ENCODE data around the gene NTHL1. TPM values are rescaled to one million over a fixed set of nuclear protein-coding genes. Genes with fewer than 3 reads are reported as not detected.

NTHL1 gene
- total and polyA plus RNA-seq, 10 of the 15 experiments (the other 5 are each of a cell fraction or from before 2014, with no cell fraction given), result 0.85 to 54.7 (median 39.0) TPM

- no peak overlapping the region for H3K27ac ChIP-seq (ENCODE audit: control insufficient read depth, insufficient read depth)
- TF ChIP-seq CUX1 (IDR thresholded peaks at IDR 0.05; ENCODE audit: insufficient replicate concordance, low read depth, low read length) (no peak), RBBP5 (conservative IDR thresholded peaks at IDR 0.05) (no peak), KDM1A (IDR thresholded peaks at IDR 0.05; ENCODE audit: borderline replicate concordance) (no peak), NFYB (IDR thresholded peaks at IDR 0.05; ENCODE audit: insufficient read depth, low read depth, low read length) (no peak)
- ATAC-seq (no peak), DNase-seq (ENCODE audit: low read depth, low spot score) (no peak), FAIRE-seq (no peak)
- in situ Hi-C loops (cut with MboI) (no loop called here), intact Hi-C loops (cut with micrococcal nuclease; ENCODE audit: unreplicated experiment) (no loop called here)
- peaks cover 11 to 13% of the 10 kb centered on the region in 2 experiments for H3K27me3 ChIP-seq (replicated peaks in 1 of 2; ENCODE audit: control insufficient read depth in 2 of 2, insufficient read depth in 2 of 2, low read length in 1 of 2)
- H3K4me2 ChIP-seq (ENCODE audit: control insufficient read depth, insufficient read depth), result no peak overlapping the region
- no peak overlapping the region for H2AFZ ChIP-seq (ENCODE audit: control insufficient read depth, low read depth, low read length)
- ChIA-PET POLR2A (no interaction called here), SMC1A (ENCODE audit: uncharacterized antibody, unreplicated experiment) (interaction anchor here (0.9 kb wide), 1 partner anchor 111 kb away, joined by 4 read pairs; no protein-coding TSS in a partner anchor), RAD21 (ENCODE audit: unreplicated experiment) (no interaction called here), CTCF (no interaction called here)
- H4K20me1 ChIP-seq (ENCODE audit: control insufficient read depth, insufficient read depth), result peaks cover 5% of the 10 kb centered on the region; the same call in 1 of the 2 replicates
- no peaks in the 10 kb centered on the region for H3K36me3 ChIP-seq (ENCODE audit: control insufficient read depth in 2 of 2, insufficient read depth in 2 of 2, low read length in 1 of 2)
- no peaks in the 10 kb centered on the region for H3K9me3 ChIP-seq (replicated peaks; ENCODE audit: control insufficient read depth, insufficient read depth, low read length)
- WGBS (ENCODE audit: insufficient coverage, insufficient replicate concordance, low lambda C conversion rate, missing lambda C conversion rate), result 58% methylated on average over 16 of the region's 22 CpGs
- H3K4me3 ChIP-seq, result no peak overlapping the region
- BruUV-seq (replicated peaks), result no TSS peak
- no peaks in the 10 kb centered on the region for H3K4me1 ChIP-seq (ENCODE audit: control insufficient read depth, insufficient read depth, low read length)
- H3K9ac ChIP-seq (ENCODE audit: control insufficient read depth, insufficient read depth, low read length), result no peak overlapping the region
- no peaks in the 10 kb centered on the region for H3K79me2 ChIP-seq (ENCODE audit: control insufficient read depth, insufficient read depth, low read length)
Observed at GRCh38 chr16:2029350-2029749, 18.3 kb downstream of the NTHL1 start.
